HG03108 (cell line): ENCODE results near the gene CAPN13.
"Not testable (repeated sequence)": the region's sequence is repeated elsewhere in the genome, so short reads cannot be mapped to it uniquely, and the experiment has no call there.

Experiments
- ATAC-seq: cut with Tn5 transposase; IDR thresholded peaks from one replicate; pipeline ENCODE4 v1.9.1; 2021; ENCODE audit warnings: moderate library complexity; ENCODE audit not compliant: unreplicated experiment

CAPN13 gene

DNA sequence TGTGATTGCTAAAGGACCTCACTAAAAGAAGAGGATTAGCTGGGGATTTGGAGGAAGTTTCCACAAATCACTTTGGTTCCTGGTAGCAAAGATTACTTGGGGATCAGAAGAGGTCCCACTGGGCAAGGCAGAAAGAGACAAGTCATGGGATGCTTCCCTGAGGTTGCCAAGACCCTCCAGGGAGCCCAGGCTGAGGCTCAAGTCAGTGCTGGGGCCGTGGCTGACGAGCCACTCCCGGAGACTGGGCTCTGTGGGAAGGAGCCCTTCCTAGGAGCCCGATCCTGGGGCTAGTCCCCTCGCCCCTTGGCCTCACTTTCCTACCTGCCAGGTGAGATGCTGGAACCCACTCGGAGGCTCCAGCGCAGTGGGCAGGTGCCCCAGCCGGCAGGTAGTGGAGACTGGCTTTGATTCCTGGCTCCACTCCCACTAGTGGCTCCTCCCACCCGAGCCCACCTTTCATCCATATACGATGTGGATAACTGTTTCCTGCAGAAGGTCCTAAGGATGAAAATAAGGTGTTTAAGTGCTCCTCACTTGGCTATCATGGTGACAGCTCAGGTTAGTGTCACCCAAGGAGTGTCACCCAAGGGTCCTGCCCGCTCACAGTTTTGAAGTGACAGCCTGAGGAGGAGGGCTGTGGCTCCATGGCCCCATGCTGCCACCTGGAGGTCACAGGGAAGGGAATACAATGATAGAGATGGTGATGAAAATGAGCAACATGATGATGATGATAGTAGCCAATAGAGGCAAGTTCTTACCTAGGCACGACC is 100.5 kb downstream of the CAPN13 start:
- no peak for ATAC-seq

DNA sequence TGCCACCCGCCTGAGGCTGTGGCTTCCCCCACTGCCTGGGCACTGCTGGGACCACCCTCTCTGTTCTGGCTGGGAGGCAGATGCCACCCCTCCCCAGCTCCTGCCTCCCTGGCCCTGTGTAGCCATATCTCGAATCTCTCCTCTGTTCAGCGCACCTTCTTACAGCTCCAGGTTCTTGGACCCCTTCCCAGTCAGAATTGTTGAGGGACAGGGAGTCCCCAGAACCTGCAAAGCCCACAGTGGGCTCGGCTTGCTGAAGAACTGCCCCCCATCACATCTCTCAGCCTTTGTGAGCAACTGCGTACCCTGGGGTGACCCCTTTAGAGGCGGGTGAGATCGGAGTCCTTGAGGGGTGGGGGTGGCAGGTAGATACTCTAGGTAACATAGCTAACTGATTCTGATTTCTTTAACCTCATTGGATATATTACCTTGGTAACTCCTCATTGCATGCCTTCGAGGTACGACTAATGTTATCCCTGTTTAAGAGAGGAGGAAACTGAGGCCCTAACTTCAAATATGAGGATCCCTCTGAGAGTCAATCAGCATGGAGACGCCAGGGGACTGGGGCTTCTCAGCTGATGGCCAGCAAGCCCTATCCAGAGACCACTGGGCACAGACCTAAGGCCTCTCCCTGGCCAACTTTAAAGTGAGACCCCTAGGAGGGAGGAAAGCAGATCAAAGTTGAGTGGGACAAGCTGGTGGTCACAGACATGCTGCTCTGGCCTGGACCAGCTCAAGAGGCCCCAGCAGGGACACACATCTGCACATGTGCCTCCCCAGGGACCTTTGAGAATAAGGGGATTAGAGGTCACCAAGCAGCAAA is 101.3 kb downstream of the CAPN13 start:
- ATAC-seq = no peak

DNA sequence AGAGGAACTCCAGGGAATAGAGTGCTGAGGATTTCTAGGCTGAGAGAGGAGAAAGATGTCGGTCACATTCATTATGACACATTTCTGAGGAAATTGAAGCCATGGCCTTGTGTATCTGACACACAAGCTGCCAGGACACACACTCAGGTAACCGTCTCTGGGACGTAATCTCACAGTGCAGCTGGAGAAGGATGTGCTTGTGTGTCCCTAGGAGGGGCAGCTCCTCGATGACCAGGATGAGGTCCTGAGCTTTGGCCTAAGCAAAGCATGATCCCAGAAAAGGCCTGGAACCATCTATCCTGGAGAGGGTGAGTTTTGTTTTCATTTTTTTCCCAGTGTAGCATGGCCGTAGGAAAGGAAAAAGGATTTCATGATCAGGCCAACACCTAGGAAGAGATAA is 102.2 kb downstream of the CAPN13 start:
- no peak for ATAC-seq

DNA sequence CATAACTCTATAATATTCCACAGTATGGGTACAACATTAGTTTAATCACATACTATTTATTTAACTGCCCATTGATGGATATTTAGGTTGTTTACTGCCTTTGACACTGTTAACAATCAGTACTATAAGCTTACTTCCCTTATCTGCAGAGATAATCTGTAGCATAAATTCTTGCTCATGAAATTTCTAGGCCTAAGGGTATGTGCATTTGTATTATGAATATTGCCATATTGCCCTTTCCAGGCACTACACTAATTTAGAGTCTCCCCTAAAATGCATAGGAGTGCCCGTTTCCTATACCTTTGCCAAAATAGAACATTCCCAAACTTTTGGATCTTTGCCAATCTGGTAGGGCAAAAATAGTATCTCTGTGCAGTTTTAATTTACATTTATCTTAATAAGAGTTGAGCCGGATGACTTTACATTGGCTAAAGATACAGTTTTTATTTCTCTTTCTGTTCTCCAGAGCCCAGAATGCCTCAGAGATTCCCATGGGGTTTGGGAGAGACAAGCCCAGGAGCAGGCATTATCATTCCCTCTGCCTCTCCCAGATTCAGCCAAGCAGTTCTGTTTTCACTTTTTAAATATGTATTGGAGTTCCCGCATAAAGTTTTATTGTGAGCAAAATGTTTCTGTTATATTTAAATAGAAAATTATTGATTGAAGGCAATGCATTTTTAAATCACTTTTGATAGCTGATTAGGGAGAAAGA is 102.8 kb downstream of the CAPN13 start:
- no peak for ATAC-seq

DNA sequence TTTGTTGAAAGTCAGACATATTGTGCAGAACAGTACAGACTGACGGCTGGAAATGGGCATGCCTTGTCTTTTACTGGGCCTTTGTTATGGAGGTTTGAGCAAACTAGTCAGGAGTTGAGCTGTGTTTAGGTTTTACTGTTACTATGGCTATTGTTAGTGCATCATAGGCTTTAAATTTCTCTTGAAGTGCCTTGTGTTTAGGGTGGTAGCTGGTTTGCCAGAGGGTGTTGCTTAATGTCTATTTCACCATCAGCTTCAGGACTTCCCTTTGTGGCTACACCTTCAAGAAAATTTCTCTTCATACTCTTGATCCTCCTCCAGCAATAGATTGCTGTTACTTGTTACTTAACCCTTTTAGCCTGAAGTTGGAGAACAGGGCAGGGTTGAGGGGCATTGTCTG is 104.6 kb downstream of the CAPN13 start:
- no peak for ATAC-seq

DNA sequence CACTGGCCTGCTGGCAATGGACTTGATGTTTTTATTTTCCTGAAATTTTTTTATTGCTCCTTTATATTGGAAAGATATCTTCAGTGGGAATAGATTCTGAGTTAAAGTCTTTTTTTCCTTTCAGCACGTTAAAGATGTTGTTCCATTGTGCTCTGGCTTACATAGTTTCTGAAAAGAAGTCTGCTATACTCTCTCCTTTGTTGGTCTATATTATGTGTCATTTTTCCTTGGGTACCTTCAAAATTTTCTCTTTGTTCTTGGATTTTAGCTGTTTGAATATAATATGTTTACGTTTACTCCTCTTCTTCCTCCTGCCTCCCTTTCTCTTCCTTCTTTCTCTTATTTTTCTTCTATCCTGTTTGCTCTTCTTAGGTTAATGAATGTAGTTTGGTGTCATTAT is 105.5 kb downstream of the CAPN13 start:
- ATAC-seq = no peak

DNA sequence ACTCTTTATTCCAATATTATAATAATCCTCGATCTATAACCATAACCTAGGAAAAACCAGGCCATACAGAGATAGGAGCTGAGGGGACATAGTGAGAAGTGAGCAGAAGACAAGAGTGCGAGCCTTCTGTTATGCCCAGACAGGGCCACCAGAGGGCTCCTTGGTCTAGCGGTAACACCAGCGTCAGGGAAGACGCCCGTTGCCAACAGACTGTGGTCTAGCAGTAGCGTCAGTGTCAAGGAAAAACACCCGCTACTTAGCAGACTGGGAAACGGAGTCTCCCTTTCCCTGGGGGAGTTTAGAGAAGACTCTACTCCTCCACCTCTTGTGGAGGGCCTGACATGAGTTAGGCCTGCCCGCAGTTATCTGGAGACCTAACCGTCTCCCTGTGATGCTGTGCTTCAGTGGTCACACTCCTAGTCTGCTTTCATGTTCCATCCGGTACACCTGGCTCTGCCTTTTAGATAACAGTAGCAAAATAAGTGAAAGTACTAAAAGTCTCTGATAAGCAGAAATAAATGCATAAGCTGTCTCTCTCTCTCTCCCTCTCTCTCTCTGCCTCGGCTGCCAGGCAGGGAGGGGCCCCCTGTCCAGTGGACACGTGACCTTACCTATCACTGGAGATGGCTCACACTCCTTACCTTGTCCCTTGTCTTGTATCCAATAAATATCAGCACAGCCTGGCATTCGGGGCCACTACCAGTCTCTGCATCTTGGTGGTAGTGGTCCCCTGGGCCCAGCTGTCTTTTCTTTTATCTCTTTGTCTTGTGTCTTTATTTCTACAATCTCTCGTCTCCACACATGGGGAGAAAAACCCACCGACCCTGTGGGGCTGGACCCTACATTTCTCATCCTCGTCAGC is 109.8 kb downstream of the CAPN13 start:
- not testable (repeated sequence) for ATAC-seq

DNA sequence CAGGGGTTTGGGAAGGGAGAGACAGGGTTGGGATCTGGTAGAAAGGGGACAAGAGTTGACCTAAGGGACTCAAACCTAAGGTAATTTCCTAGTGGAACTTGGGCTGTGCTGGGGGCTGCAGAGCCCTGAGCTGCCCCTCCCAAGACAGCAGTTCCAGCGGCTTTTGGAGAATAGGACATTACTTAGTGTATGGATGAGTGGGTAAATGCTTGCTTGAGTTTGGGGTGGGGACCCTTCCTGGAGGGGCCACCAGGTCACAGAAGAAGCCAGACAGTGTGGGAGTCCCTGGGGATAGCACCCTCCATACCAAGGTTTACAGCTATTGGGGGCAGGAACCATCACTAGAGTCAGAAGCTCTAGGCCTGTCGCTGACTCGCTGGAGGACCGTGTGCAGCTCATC is 111.5 kb downstream of the CAPN13 start:
- ATAC-seq = no peak

DNA sequence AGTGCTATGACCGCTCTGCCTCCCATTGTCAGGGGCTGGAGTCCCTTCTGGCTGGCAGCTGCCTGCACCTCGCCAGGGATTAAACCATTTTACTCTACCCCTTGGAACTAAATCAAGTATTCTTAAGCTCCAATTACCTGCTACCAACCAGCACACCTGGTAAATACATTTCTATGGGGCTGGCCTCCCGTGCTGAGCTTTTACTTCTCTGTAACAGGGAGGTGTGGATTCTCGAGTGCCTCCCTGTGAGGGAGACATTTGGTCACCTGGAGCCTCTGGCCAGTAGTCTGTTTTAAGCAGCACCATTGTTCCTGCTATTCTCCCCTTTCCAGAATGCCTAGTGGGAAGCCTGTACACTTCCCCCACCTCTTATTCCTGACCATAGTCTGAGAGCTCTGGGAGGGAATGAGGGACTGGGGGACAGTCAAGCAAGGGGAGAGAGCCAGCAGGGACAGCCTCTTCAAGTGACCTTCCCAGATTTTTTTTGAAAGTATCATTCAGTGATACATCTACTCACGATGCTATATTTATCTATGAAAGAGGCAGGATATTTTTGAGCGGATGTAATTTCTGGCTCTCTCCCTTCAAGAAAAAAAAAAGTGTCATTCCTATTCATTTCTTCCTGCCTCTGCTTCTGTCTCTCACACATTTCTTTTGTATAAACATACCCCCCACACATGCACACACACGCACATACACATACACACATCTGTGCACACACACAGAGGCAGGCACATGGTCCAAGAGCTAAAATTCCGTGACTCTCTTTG is 112.8 kb downstream of the CAPN13 start:
- ATAC-seq = no peak

DNA sequence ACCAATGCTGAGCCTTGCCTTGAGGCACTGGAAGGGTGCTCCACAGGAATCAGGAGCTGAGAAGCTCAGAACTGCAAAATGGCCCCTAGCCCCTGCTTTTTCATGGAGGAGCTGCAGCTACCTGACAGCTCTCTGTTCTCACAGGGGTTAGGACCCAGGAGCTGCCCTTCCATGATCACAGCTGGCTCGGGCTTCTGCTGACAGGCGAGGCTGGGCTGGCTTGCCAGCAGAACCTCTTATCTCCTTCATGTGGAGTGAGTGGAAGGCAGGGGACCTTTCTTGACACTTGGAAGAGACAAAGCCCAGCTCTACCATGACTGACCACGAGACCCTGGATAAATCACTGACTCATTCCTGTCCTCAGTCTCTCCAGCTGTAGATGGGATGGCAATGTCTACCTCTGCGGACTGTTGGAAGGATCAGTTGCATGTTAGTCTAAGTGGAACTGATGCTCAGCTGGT is 113.4 kb downstream of the CAPN13 start:
- no peak for ATAC-seq

DNA sequence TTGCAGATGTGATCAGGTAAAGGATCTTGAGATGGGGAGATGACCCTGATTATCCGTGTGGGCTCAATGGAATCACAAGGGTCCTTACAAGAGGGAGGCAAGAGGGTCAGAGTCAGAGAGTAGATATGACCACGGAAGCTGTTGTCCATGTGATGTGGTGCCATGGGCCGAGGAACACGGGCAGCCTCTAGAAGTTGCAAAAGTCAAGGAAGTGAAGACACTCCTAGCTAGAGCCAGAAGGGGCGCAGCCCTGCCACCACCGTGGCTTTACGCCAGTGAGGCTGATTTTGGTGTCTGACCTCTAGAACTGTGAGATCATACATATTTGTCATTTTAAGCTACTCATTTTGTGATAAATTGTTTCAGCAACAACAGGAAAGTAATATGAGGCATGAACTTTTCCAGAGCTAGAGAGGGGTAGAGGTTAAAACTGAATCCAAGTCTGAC is 114.4 kb downstream of the CAPN13 start:
- ATAC-seq = no peak

DNA sequence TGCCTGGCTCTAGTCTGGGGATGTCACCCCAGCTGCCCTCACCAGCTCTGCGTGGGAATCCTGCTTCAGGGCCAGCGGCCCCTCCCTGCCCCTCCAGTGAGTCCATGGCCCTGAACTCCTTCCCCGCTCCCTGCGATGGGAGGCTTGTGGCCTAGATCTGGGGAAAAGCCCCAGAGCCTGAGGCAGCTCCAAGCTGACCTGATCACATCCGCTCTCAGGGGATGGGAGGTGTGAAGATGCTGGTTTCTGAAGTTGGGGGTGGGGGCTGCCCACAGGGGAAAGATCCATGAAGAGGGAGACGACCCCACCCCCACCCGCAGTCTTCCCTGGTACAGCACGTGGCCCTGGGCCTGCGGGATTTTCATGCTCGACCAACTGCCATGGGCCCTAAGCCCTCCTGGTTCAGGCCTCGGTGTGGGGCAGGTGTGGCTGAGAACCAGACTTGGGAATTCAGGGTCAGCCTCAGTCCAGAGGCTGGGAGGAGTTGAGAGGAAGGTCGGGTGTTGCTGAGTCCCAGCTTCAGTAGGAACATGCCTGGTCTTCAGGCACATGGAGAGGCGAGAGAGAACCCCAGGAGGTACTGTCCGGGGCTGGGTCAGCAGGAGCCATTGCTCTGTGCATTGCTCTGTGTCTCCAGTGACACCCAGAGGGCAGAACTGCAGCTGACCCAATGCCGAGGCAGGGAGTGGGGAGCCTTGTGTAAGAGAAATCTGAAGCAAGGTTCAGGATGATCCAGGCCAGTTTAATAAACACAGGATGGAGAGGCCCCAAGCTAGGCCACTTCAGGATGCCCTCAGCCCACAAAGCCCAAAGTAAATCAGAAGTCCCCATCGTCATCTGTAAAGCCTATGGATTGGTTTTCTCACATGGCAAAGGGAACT is 115.1 kb downstream of the CAPN13 start:
- ATAC-seq = no peak

DNA sequence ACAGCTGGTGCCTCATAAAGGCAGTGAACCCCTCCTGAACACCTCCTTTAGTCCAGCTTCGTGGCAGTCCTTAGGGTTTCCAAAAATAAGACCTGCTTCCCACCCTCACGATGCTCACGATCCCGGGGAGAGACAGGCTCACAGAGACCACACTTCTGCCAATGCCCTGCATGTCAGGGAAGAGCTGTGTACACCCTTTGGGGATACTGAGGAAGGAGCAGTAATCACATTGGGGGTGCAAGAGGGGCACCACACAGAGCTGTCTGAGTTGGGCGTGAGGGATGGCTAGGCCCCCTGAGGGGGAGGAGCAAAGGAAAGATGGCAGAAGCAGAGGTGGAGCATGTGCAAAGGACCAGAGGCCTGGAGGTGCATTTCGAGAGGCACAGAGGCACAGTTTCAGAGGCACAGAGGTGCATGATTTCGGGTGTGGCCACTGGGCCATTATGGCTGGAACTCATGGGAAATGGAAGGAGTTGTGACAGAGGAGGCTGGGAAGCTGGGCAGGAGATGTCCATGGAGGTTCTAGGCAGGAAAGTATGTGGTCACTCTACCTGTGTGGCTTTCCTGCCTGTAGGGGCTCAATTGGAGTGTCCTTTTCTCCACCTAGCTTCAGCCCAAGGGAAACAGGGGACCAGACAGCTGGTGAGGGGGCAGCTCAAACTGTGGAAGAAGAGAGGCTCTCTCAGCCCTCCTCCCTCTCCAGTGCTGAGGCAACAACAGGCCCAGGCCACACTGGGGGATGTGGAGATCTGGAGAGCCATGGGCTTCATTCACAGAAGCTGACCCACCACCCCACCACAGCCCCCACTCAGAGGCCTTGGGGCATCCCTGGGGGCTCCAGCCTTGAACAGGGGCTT is 115.9 kb downstream of the CAPN13 start:
- ATAC-seq = no peak

DNA sequence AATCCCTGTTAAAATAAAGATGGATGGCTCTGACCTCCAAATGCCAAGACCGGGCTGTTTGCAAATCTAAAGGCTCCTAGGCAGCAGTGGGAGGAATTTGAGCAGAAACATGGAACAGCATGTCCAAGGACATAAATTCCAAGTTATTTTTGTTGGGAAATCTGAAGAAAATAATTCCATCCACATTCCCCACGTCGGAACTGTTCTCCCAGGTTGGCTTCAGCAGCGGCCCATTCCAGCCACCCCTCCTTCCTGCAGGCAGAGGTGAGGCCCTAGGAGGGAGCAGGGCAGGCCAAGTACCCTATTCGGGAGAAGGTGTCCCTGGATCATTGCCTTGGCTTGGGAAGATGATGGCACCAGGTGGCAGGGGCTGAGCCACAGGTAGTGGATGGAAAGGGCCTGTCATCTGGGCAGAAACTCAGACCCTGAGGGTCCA is 117.1 kb downstream of the CAPN13 start:
- ATAC-seq = no peak

DNA sequence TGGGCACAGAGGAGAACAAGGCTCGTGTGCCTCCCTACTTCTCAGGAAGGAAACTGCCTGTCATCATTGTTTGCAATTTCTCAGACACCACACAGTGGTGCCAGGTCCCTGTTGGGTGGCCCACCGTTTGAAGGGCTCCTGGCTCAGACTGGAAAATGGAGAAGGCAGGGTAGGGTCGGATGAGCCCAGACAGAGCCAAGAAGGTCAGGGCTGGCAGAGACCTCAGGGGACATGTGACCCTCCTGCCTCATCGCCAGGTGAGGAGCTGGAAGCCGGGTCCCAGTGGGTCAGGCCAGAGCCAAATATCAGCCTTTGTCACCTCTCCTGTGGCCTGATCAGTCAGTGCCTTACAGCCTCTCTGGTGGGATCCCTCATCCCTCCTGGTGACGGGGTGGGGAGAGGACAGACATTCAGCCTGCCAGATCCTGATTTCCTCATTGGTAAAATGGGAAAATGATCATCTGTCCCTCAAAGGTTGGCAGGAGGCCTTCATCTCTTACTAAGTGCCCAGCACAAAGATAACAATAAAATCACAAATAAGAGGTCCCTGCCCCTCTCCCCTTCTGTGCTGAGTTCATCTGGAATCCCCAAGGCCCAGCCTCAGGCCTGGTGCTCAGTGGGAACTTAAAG is 117.6 kb downstream of the CAPN13 start:
- no peak for ATAC-seq

DNA sequence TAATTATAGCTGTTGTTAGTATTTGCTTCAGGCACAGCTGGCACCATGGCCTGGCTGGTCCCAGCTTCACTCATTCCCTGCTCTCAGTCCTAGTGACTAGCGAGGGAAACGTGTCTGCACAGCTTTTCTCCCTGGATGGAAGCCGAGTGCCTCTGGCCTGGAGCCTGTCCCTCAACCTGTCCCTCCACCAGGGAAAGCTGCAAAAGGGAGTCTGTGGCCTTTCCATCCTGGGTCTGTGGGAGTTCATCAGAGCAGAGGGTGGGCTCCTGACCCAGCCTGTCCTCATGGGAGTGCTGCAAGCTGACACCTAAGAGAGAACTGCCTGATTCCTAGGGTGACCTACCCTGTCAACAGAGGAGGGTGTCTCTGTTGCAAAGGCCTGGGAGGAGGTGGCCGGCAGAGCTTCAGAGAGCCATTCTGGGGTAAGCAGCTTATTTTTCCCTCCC is 118.3 kb downstream of the CAPN13 start:
- ATAC-seq = no peak

DNA sequence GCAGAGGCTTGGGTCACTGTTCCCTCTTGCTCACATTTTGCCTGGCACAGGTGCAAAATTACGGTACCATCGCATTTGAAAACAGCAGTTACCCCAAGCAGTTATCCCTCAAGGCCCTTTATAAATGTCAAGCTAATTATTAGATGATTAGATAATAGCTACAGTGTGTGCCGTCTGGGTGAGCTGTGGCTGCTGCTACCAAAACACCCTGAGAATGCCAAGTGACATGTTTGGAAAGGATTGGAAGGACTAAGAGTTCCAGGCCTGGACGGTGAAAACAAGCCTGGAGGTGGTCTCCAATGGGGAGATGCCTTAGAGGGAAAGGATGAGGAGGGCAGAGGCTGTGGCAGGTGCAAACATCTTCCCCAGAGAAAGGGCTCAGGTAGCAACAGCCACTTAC is 120.6 kb downstream of the CAPN13 start:
- ATAC-seq = no peak
